GM10266 (cell line): ENCODE measurements around the gene TRDMT1.

ENCODE experiments used
- DNase-seq: peaks from one replicate; pipeline ENCODE4 v3.0.0; 2012; ENCODE audit errors: extremely low spot score
- TF ChIP-seq, protein P1 (sequence below): IDR thresholded peaks from 2 replicates; pipeline ENCODE4 v1.5.1; 2012; ENCODE audit warnings: mild to moderate bottlenecking, low read depth; ENCODE audit not compliant: control insufficient read depth, insufficient read depth; ENCODE audit errors: missing control alignments

The TRDMT1 gene

DNA sequence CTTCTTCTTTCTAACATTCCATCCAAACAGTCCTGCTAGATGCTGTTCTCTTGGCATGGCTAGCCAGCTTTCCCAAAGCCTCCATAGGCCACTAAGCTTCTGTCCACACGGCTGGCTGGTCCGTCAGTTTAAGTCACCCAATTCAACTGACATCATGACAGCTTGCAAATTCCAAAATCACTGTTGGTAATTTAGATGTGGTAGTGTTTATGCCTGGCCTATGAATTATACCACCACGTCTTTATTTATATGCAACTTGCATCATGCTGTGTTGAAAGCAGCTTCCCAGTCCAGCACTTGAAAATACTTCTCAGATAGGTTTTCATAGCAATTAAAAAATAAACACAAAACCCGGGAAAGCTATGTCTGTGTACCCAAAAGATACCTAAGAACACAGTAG lies 24.3 kb upstream of the TRDMT1 start:
- no peak for DNase-seq
- TF ChIP-seq, protein P1, sequence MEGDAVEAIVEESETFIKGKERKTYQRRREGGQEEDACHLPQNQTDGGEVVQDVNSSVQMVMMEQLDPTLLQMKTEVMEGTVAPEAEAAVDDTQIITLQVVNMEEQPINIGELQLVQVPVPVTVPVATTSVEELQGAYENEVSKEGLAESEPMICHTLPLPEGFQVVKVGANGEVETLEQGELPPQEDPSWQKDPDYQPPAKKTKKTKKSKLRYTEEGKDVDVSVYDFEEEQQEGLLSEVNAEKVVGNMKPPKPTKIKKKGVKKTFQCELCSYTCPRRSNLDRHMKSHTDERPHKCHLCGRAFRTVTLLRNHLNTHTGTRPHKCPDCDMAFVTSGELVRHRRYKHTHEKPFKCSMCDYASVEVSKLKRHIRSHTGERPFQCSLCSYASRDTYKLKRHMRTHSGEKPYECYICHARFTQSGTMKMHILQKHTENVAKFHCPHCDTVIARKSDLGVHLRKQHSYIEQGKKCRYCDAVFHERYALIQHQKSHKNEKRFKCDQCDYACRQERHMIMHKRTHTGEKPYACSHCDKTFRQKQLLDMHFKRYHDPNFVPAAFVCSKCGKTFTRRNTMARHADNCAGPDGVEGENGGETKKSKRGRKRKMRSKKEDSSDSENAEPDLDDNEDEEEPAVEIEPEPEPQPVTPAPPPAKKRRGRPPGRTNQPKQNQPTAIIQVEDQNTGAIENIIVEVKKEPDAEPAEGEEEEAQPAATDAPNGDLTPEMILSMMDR: no peak

DNA sequence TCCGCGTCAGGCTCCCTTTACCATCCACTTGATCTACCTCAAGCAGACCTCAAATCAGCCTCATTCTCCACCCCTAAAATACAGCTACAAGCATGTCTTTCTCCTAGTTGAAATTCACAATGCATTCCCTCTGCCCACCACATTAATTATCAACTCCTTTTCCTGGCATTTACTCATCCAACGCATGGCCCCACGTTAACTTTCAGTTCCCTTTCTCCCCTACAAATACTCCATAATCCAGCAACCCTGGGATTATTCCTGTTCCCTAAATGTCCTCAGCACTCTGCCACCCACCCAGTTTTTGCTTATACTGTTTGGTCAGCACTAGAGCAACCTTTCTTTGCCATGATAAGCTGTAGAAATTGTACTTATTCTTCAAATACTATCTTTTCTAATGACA lies 20.9 kb upstream of the TRDMT1 start:
- TF ChIP-seq, protein P1: no peak
- no peak for DNase-seq

DNA sequence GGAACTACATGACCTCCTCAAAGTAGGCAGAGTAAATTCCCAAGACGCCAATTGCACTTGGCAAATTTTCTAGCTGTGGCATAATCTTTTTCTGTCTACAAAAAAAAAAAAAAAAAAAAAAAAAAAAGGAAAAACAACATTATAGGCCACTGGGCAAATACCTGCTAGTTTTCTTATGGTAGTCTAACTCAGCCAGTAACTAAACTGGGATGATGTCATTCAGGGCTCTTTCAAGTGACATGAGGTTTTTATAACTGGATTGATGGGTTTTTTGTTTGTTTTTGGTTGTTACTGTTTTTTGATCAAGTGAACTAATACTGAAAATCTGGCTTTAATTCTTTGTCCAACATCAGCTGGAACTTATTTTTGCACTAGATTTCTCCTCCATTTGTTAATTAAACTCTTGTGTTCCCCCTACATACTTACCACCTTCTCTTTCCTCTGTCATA lies 19.2 kb upstream of the TRDMT1 start:
- TF ChIP-seq, protein P1: no peak
- no peak for DNase-seq

GRCh38 chr10:17219024-17219423 lies 17.6 kb upstream of the TRDMT1 start:
- DNase-seq: no peak
- TF ChIP-seq, protein P1: no peak

DNA sequence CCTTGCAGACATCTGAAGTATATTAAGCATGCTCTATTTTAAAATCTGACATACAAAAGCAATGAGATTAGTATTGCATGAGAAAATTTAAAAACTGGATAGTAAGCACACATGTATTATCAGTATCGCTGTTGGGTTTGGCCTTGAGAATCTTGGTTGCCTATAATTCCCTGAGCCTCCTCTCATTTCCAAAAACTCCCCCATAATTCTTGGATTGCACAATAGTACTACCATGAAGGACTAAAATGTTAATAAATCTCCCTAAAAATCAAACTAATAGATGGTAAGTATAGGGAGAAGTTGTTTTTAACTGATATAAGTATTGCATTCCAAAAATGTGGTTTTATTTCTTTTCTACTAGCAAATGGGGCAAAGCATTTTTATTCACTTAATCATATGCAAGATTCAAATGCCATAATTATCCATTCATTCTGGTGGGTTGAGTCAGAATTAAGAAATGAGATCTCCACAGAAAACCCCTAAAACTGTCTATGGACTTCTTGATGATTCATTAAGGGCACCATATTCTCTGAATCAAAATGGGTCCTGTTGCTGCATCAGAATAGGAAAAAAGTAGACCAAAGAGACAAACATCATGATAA lies 16.3 kb upstream of the TRDMT1 start:
- no peak for DNase-seq
- TF ChIP-seq, protein P1: no peak

GRCh38 chr10:17216901-17217395 lies 15.5 kb upstream of the TRDMT1 start:
- TF ChIP-seq, protein P1: no peak
- no peak for DNase-seq

DNA sequence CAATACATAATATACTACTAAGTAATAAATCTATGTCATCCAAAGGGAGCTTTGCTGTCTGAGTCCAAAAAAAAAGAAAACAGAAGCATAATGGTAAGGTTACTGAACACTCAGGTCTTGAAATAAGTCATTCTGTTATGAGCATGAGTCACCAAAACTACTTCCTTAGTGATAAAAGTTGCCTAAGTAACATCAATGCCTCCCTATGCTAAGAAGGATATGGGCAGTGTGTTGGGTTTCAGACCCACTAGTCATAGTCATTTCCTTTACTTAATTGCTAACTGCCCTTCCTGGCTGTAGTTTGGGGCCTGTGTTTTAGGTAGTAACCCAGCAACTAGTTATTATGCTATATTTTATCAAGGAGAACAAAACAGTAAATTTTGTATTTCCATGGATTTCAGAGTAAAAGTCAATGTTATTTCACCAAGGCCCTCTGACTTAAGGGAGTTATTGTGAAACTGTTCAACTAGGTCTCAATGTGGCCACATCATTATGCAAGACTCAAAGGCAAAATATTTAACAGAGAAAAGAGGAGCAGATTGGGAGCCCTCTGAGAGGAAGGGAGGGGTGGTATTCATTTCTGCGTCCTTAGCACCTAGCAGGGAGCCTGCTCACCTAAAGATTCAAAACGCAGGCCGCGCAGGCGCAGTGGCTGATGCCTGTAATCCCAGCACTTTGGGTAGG lies 14.9 kb upstream of the TRDMT1 start:
- DNase-seq: peak; percentile 64
- TF ChIP-seq, protein P1: no peak
